Activated CD4-positive, alpha-beta memory T cell treated with anti-CD3 and anti-CD28 coated beads, Interleukin-2, amount 10 ng/mL, durations not matched to agents 7 days and 5 days (primary cell): ENCODE measurements around the gene PANX2. TPM values are rescaled to one million over a fixed set of nuclear protein-coding genes. Genes with fewer than 3 reads are reported as not detected.
A peak's percentile ranks its signal among the peaks of the same experiment; 100 is the strongest.
"Not testable (repeated sequence)": the region's sequence is repeated elsewhere in the genome, so short reads cannot be mapped to it uniquely, and the experiment has no call there.

Experiments used
- CTCF ChIA-PET: fragments of 350-600 bp; sonication (Branson Sonifier 250); formaldehyde crosslinking; loops from one replicate; lab custom pipeline; 2021; ENCODE audit warnings: antibody characterized with exemption, inconsistent platforms; lab: Charles Lee
- POLR2A ChIA-PET: fragments of 350-600 bp; sonication (Branson Sonifier 250); formaldehyde crosslinking; loops from one replicate; lab custom pipeline; 2021; ENCODE audit warnings: antibody characterized with exemption; lab: Charles Lee
- DNase-seq: peaks from one replicate; pipeline ENCODE4 v3.0.0-alpha.2; 2020
- H3K27ac Mint-ChIP-seq: one replicate; pipeline ENCODE4 v1.8.0; 2021; ENCODE audit warnings: mild to moderate bottlenecking, mixed read lengths
- H3K27me3 Mint-ChIP-seq: one replicate; pipeline ENCODE4 v1.8.0; 2021; ENCODE audit warnings: mixed read lengths
- H3K36me3 Mint-ChIP-seq: one replicate; pipeline ENCODE4 v1.8.0; 2021; ENCODE audit warnings: low read depth, mixed read lengths
- H3K4me1 Mint-ChIP-seq: one replicate; pipeline ENCODE4 v1.8.0; 2021; ENCODE audit warnings: mixed read lengths
- H3K4me3 Mint-ChIP-seq: one replicate; pipeline ENCODE4 v1.8.0; 2021; ENCODE audit warnings: mild to moderate bottlenecking, mixed read lengths
- H3K9me3 Mint-ChIP-seq: one replicate; pipeline ENCODE4 v1.8.0; 2021; ENCODE audit warnings: mixed read lengths
- total RNA-seq, 2 experiments: library from RNA; stranded (reverse); gene quantifications; one replicate each; pipeline ENCODE4 v1.2.3, GENCODE V29; 2021

PANX2 gene
- total RNA-seq = under 1 TPM; 0.83 to 0.88 TPM

DNA sequence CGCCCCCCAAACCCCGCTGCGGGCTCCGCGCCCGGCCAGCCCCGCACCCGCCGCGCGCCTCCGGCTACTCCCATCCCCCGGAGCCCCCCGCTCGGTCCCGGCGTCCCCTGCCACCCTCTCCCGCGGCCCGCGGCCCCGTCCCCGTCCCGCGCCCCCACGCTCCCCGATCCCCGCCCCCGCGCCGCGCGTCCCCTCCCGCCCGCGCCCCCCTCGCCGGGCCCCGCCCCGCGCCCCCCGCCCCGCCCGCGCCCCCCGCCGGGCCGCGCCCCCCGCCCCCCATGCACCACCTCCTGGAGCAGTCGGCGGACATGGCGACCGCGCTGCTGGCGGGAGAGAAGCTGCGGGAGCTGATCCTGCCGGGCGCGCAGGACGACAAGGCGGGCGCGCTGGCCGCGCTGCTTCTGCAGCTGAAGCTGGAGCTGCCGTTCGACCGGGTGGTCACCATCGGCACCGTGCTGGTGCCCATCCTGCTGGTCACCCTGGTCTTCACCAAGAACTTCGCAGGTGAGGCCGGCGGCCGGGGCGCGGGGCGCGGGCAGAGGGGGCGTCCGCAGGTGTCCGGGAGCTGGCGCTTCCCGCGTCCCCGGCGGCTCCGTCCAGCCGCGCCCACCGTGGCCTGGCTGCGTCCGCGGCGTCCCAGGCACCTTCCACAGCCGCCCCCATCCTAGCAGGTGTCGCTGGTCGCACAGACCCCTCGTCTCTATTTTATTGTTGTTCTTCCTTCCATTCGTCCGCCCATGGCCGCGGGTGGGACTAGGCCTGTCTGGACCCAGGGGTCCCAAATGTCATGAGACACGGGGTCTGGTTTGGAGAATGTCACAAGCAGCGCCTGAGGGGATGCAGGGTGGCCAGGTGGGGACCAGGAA is at the start of gene PANX2:
PANX2 (plus strand) TSS at position 279 of the 866 bp plus-strand sequence; CDS start at position 279, 0 bp downstream.
- H3K36me3 Mint-ChIP-seq = no peaks in the 10 kb centered on the region
- peaks cover 31% of the 10 kb centered on the region for H3K27me3 Mint-ChIP-seq
- CTCF ChIA-PET = no interaction called here
- POLR2A ChIA-PET = interaction anchor here (2.2 kb wide), 1 partner anchor 20 kb away, joined by 9 read pairs; no protein-coding TSS in a partner anchor
- H3K4me3 Mint-ChIP-seq = peak within 1 kb of the TSS; percentile 66
- no peak within 1 kb of the TSS for H3K27ac Mint-ChIP-seq
- no peak for DNase-seq
- peaks cover 6% of the 10 kb centered on the region for H3K4me1 Mint-ChIP-seq
- H3K9me3 Mint-ChIP-seq = no peaks in the 10 kb centered on the region

DNA sequence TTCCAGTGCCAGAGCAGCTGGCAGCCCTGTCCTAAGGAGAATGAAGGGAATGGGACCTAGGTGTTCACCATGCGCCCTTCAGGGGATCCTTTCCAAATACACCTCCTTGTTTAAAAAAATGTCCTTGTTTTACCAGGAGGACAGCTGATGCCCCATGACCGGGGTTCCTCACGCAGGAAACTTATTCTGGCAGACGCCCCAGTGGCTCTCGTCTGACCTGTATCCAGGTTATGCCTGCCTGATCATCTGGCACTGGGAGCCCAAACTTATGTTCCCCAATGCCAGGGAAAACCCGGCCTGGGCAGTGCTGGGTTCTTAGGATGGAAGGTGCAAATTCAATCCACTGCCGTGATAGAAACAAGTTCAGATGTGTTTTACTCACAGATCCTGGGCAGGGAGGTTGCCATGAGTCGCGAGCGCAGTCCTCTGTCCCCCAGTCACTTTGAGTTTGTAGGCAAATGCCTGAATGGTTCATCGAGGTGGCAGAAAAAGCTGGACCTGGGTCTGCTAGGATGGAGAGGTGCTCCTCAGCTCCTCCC is 49.3 kb upstream of the PANX2 start:
- ChIA-PET POLR2A (no interaction called here), CTCF (no interaction called here)
- Mint-ChIP-seq H3K4me3 (no peak overlapping the region), H3K27ac (no peak overlapping the region), H3K4me1 (no peaks in the 10 kb centered on the region), H3K36me3 (no peaks in the 10 kb centered on the region), H3K27me3 (peaks cover 35% of the 10 kb centered on the region), H3K9me3 (peaks cover 9% of the 10 kb centered on the region)
- DNase-seq = no peak

DNA sequence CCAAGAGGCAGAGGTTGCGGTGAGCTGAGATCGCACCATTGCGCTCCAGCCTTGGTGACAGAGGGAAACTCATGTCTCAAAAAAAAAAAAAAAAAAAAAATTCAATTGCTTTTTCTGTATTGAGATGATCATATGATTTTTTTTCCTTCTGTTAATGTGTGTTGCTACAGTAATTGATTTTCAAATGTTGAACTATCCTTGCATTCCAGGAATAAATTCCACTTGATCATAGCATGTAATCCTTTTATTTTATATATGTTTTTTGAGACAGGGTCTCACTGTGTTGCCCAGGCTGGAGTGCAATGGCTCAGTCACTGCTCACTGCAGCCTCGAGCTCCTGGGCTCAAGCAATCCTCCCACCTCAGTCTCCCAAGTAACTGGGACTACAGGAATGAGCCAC is 47.4 kb upstream of the PANX2 start:
- H3K27ac Mint-ChIP-seq = no peak overlapping the region
- peaks cover 9% of the 10 kb centered on the region for H3K9me3 Mint-ChIP-seq
- no peaks in the 10 kb centered on the region for H3K4me1 Mint-ChIP-seq
- H3K27me3 Mint-ChIP-seq = peaks cover 47% of the 10 kb centered on the region
- no peak for DNase-seq
- H3K36me3 Mint-ChIP-seq = no peaks in the 10 kb centered on the region
- H3K4me3 Mint-ChIP-seq = no peak overlapping the region
- POLR2A ChIA-PET = no interaction called here
- CTCF ChIA-PET = no interaction called here

- CTCF ChIA-PET = no interaction called here
Measured at GRCh38 chr22:50125029-50125428, 45.5 kb upstream of the PANX2 start.

GRCh38 chr22:50129121-50129736 is 41.3 kb upstream of the PANX2 start:
- no peaks in the 10 kb centered on the region for H3K9me3 Mint-ChIP-seq
- H3K27me3 Mint-ChIP-seq = peaks cover 38% of the 10 kb centered on the region
- no peaks in the 10 kb centered on the region for H3K4me1 Mint-ChIP-seq
- ChIA-PET POLR2A (no interaction called here), CTCF (interaction anchor here (2.2 kb wide), 1 partner anchor 20 kb away, joined by 7 read pairs; no protein-coding TSS in a partner anchor)
- no peak overlapping the region for H3K4me3 Mint-ChIP-seq
- H3K36me3 Mint-ChIP-seq = no peaks in the 10 kb centered on the region
- DNase-seq = no peak
- H3K27ac Mint-ChIP-seq = no peak overlapping the region

More at GRCh38 chr22:50125029-50125428, 45.5 kb upstream of the PANX2 start:
- Mint-ChIP-seq H3K9me3 (peaks cover 9% of the 10 kb centered on the region), H3K27me3 (peaks cover 45% of the 10 kb centered on the region), H3K4me3 (no peak overlapping the region), H3K36me3 (no peaks in the 10 kb centered on the region), H3K4me1 (no peaks in the 10 kb centered on the region), H3K27ac (no peak overlapping the region)
- POLR2A ChIA-PET = no interaction called here
- no peak for DNase-seq

- Mint-ChIP-seq H3K4me3 (no peak overlapping the region), H3K9me3 (no peaks in the 10 kb centered on the region), H3K27me3 (peaks cover 38% of the 10 kb centered on the region), H3K36me3 (no peaks in the 10 kb centered on the region), H3K4me1 (no peaks in the 10 kb centered on the region), H3K27ac (no peak overlapping the region)
- DNase-seq = no peak
- CTCF ChIA-PET = no interaction called here
- POLR2A ChIA-PET = no interaction called here
Measured at GRCh38 chr22:50131894-50132293, 38.6 kb upstream of the PANX2 start.

- Mint-ChIP-seq H3K27ac (no peak overlapping the region), H3K4me3 (no peak overlapping the region), H3K27me3 (peaks cover 35% of the 10 kb centered on the region), H3K36me3 (no peaks in the 10 kb centered on the region), H3K4me1 (no peaks in the 10 kb centered on the region), H3K9me3 (no peaks in the 10 kb centered on the region)
- POLR2A ChIA-PET = no interaction called here
- CTCF ChIA-PET = no interaction called here
- DNase-seq = no peak
Measured at GRCh38 chr22:50134481-50134880, 36.0 kb upstream of the PANX2 start.

GRCh38 chr22:50136581-50137015 is 33.9 kb upstream of the PANX2 start:
- no peak for DNase-seq
- H3K27ac Mint-ChIP-seq = no peak overlapping the region
- no peak overlapping the region for H3K4me3 Mint-ChIP-seq
- H3K36me3 Mint-ChIP-seq = no peaks in the 10 kb centered on the region
- H3K27me3 Mint-ChIP-seq = peaks cover 30% of the 10 kb centered on the region
- no peaks in the 10 kb centered on the region for H3K9me3 Mint-ChIP-seq
- POLR2A ChIA-PET = no interaction called here
- H3K4me1 Mint-ChIP-seq = peaks cover 2% of the 10 kb centered on the region
- CTCF ChIA-PET = no interaction called here

- CTCF ChIA-PET, H3K36me3 Mint-ChIP-seq, POLR2A ChIA-PET, H3K4me3 Mint-ChIP-seq, DNase-seq, H3K9me3 Mint-ChIP-seq, H3K27ac Mint-ChIP-seq, H3K4me1 Mint-ChIP-seq: not testable (repeated sequence)
- H3K27me3 Mint-ChIP-seq = peaks cover 33% of the 10 kb centered on the region
Measured at GRCh38 chr22:50137277-50137676, 33.3 kb upstream of the PANX2 start.

- no peaks in the 10 kb centered on the region for H3K36me3 Mint-ChIP-seq
Measured at GRCh38 chr22:50138041-50138440, 32.5 kb upstream of the PANX2 start.

DNA sequence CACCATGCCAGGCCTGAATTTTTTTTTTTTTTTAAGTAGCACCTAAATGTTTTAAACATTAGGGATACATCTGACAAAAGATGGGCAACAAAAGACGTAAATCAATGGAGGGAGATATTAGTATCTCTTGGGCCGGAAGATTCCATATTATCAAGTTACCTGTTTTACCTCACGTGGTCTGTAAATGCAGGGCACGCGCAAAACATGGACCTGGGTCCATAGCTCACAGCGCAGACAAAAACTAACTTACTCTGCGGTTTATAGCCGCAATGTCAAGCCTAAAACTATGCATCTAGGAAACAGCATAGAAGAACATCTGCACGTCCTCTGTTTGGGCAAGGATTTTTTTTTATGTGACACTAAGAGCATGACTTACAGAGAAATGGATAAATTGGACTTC is 31.5 kb upstream of the PANX2 start:
- ChIA-PET CTCF (interaction anchor here (0.8 kb wide), 1 partner anchor 8 kb away, joined by 3 read pairs; no protein-coding TSS in a partner anchor), POLR2A (no interaction called here)
- no peak for DNase-seq
- no peak overlapping the region for H3K4me3 Mint-ChIP-seq
- peaks cover 35% of the 10 kb centered on the region for H3K27me3 Mint-ChIP-seq
- H3K36me3 Mint-ChIP-seq = no peaks in the 10 kb centered on the region
- H3K9me3 Mint-ChIP-seq = no peaks in the 10 kb centered on the region
- no peak overlapping the region for H3K27ac Mint-ChIP-seq
- H3K4me1 Mint-ChIP-seq = peaks cover 2% of the 10 kb centered on the region

More at GRCh38 chr22:50138041-50138440, 32.5 kb upstream of the PANX2 start:
- H3K4me1 Mint-ChIP-seq = peaks cover 2% of the 10 kb centered on the region
- no peaks in the 10 kb centered on the region for H3K9me3 Mint-ChIP-seq
- H3K27ac Mint-ChIP-seq = no peak overlapping the region
- POLR2A ChIA-PET = no interaction called here
- CTCF ChIA-PET = interaction anchor here (0.8 kb wide), 1 partner anchor 9 kb away, joined by 3 read pairs; no protein-coding TSS in a partner anchor
- no peak overlapping the region for H3K4me3 Mint-ChIP-seq
- peaks cover 33% of the 10 kb centered on the region for H3K27me3 Mint-ChIP-seq
- DNase-seq = no peak

GRCh38 chr22:50139843-50140415 is 30.6 kb upstream of the PANX2 start:
- H3K27me3 Mint-ChIP-seq = peaks cover 32% of the 10 kb centered on the region
- no peak overlapping the region for H3K4me3 Mint-ChIP-seq
- peaks cover 2% of the 10 kb centered on the region for H3K4me1 Mint-ChIP-seq
- H3K27ac Mint-ChIP-seq = no peak overlapping the region
- ChIA-PET CTCF (no interaction called here), POLR2A (no interaction called here)
- no peaks in the 10 kb centered on the region for H3K36me3 Mint-ChIP-seq
- H3K9me3 Mint-ChIP-seq = no peaks in the 10 kb centered on the region
- DNase-seq = no peak

DNA sequence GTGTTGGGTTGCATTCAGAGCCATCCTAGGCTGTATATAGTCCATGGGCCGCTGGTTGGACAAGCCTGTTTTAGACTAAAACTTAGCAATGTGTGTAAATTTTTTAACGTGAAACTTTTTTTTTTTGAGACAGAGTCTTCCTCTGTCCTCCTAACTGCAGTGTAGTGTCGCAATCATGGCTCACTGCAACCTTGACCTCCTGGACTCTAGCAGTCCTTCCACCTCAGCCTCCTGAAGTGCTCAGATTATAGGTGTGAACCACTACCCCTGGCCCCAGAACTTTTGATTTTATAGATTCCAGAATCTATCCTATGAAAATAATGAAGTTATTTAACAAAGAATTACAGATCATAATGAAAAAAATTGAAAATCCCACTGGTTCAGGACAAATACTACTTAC is 29.9 kb upstream of the PANX2 start:
- no peaks in the 10 kb centered on the region for H3K36me3 Mint-ChIP-seq
- H3K9me3 Mint-ChIP-seq = no peaks in the 10 kb centered on the region
- POLR2A ChIA-PET = no interaction called here
- DNase-seq = no peak
- CTCF ChIA-PET = no interaction called here
- no peak overlapping the region for H3K27ac Mint-ChIP-seq
- no peak overlapping the region for H3K4me3 Mint-ChIP-seq
- H3K27me3 Mint-ChIP-seq = peaks cover 32% of the 10 kb centered on the region
- H3K4me1 Mint-ChIP-seq = peaks cover 2% of the 10 kb centered on the region
